Measurements from ENCODE around the gene MRPL37.

The MRPL37 gene

DNA sequence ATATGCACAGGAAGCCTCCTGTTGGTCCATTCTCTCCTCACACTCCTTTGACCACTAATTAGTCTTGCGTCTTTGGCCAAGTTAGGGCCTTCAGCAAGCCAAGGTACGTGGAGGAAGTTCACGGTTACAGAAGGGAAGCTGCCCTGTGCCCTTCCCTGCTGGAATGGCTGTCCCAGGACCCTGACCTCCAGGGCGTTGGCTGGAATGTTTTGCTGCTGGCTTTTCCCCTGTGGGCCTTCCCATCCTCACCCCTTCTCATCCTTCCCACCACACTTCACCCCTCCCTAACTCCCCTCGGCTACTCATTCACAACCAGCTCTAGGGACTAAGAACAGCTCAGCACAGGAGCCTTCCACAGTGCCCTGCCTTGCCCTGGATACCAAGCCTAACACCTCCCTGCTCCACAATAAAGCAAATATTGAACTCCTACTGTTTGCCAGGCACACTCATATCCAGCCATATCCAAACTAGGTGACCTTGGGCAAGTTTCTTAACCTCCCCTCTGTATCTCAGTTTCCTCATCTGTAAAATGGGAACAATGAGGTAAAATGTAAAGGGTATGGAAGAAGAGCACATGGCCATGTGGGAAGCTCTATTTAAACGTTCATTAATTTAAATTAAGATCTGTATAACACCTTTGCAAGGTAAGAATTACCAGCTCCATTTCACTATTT lies 38.3 kb upstream of the MRPL37 start:
- Histone ChIP-seq H3K4me2 (ENCODE audit: low read length) (no peak overlapping the region), H3K27ac (ENCODE audit: low read depth, low read length) (no peak overlapping the region), H3K27me3 (ENCODE audit: control insufficient read depth, low read length) (no peaks in the 10 kb centered on the region), H3K79me2 (ENCODE audit: control insufficient read depth, low read length) (no peaks in the 10 kb centered on the region), H3K4me3 (ENCODE audit: low read length) (no peak overlapping the region), H3K4me1 (ENCODE audit: control insufficient read depth, low read length) (no peaks in the 10 kb centered on the region), H3K9me2 (replicated peaks; ENCODE audit: control insufficient read depth, low read length) (no peaks in the 10 kb centered on the region), H3K36me3 (ENCODE audit: control insufficient read depth, low read length) (no peaks in the 10 kb centered on the region), H4K20me1 (ENCODE audit: control insufficient read depth, insufficient read depth, low read depth, low read length) (no peaks in the 10 kb centered on the region), H3F3A (ENCODE audit: control insufficient read depth, insufficient read depth) (no peaks in the 10 kb centered on the region), H3K9me3 (ENCODE audit: control insufficient read depth, insufficient read depth, low read length) (no peaks in the 10 kb centered on the region)
- no peak for TF ChIP-seq EZH2phosphoT487 (IDR thresholded peaks at IDR 0.05; ENCODE audit: borderline replicate concordance, low read length)
- TF ChIP-seq, protein P1, sequence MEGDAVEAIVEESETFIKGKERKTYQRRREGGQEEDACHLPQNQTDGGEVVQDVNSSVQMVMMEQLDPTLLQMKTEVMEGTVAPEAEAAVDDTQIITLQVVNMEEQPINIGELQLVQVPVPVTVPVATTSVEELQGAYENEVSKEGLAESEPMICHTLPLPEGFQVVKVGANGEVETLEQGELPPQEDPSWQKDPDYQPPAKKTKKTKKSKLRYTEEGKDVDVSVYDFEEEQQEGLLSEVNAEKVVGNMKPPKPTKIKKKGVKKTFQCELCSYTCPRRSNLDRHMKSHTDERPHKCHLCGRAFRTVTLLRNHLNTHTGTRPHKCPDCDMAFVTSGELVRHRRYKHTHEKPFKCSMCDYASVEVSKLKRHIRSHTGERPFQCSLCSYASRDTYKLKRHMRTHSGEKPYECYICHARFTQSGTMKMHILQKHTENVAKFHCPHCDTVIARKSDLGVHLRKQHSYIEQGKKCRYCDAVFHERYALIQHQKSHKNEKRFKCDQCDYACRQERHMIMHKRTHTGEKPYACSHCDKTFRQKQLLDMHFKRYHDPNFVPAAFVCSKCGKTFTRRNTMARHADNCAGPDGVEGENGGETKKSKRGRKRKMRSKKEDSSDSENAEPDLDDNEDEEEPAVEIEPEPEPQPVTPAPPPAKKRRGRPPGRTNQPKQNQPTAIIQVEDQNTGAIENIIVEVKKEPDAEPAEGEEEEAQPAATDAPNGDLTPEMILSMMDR (IDR thresholded peaks at IDR 0.05; ENCODE audit: low read depth, low read length, poor library complexity, severe bottlenecking), result no peak

DNA sequence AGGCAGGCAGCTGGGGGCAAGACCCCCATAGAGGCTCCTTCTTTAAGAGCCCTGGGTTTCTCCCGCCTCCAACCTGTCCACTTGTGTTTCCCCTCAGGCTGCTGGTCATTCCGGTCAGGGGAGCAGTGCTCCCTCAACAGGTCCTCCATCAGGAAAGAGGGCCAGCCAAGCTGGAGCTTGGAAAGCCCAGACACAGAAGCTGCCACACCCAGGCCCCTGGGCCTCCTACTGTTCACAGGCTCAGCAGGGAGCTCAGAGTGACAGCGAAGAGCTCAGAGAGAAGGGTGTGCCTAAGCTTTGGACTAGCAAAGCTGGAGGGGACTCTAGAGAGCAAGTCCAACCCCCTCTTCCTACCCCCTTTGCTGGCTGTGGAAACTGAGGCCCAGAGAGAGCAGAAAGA lies 36.9 kb upstream of the MRPL37 start:
- Histone ChIP-seq H3K27ac (ENCODE audit: low read depth, low read length) (no peak overlapping the region), H3K9me3 (ENCODE audit: control insufficient read depth, insufficient read depth, low read length) (no peaks in the 10 kb centered on the region), H3K36me3 (ENCODE audit: control insufficient read depth, low read length) (no peaks in the 10 kb centered on the region), H3K79me2 (ENCODE audit: control insufficient read depth, low read length) (no peaks in the 10 kb centered on the region), H4K20me1 (ENCODE audit: control insufficient read depth, insufficient read depth, low read depth, low read length) (no peaks in the 10 kb centered on the region), H3K9me2 (replicated peaks; ENCODE audit: control insufficient read depth, low read length) (no peaks in the 10 kb centered on the region), H3K27me3 (ENCODE audit: control insufficient read depth, low read length) (no peaks in the 10 kb centered on the region), H3K4me3 (ENCODE audit: low read length) (no peak overlapping the region), H3K4me1 (ENCODE audit: control insufficient read depth, low read length) (no peaks in the 10 kb centered on the region), H3K4me2 (ENCODE audit: low read length) (no peak overlapping the region), H3F3A (ENCODE audit: control insufficient read depth, insufficient read depth) (no peaks in the 10 kb centered on the region)
- TF ChIP-seq, protein P1 (IDR thresholded peaks at IDR 0.05; ENCODE audit: low read depth, low read length, poor library complexity, severe bottlenecking), result no peak
- TF ChIP-seq EZH2phosphoT487 (IDR thresholded peaks at IDR 0.05; ENCODE audit: borderline replicate concordance, low read length), result no peak

DNA sequence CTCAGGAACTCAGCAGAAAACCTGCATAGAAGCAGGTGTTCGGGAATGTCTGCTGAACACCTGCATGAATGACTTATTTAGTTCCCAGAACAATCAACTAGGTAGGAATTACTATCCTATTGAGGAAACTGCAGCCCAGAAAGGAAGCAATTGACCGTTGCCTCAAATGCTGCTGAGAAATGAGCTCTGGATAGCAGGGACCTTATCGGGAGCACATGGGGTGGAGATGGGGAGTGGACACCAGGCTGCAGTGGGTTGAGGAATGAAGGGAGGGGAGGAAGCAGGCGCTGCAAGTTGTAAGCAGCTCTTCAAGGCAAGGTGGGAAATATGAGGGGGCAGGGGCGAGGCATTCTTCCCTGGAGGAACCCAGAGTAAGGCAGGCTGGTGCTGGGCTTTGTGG lies 36.4 kb upstream of the MRPL37 start:
- Histone ChIP-seq H3K4me1 (ENCODE audit: control insufficient read depth, low read length) (no peaks in the 10 kb centered on the region), H3K4me2 (ENCODE audit: low read length) (no peak overlapping the region), H3F3A (ENCODE audit: control insufficient read depth, insufficient read depth) (no peaks in the 10 kb centered on the region), H3K79me2 (ENCODE audit: control insufficient read depth, low read length) (no peaks in the 10 kb centered on the region), H3K27me3 (ENCODE audit: control insufficient read depth, low read length) (no peaks in the 10 kb centered on the region), H4K20me1 (ENCODE audit: control insufficient read depth, insufficient read depth, low read depth, low read length) (no peaks in the 10 kb centered on the region), H3K9me3 (ENCODE audit: control insufficient read depth, insufficient read depth, low read length) (no peaks in the 10 kb centered on the region), H3K9me2 (replicated peaks; ENCODE audit: control insufficient read depth, low read length) (no peaks in the 10 kb centered on the region), H3K4me3 (ENCODE audit: low read length) (no peak overlapping the region), H3K27ac (ENCODE audit: low read depth, low read length) (no peak overlapping the region), H3K36me3 (ENCODE audit: control insufficient read depth, low read length) (no peaks in the 10 kb centered on the region)
- TF ChIP-seq, protein P1 (IDR thresholded peaks at IDR 0.05; ENCODE audit: low read depth, low read length, poor library complexity, severe bottlenecking), result no peak
- no peak for TF ChIP-seq EZH2phosphoT487 (IDR thresholded peaks at IDR 0.05; ENCODE audit: borderline replicate concordance, low read length)
